Sigmoid colon (tissue), 4 donors: Measurements from ENCODE around the gene ADM2.

Experiments used
- EP300 ChIP-seq, 4 donors: sonication (generic); formaldehyde crosslinking; IDR thresholded peaks; one replicate each; pipeline ENCODE4 v1.6.1; 2017; ENCODE audit warnings: antibody characterized with exemption in 4 of 4
- POLR2A ChIP-seq, 2 donors: fragments of 450-650 bp; IDR thresholded peaks; one replicate each; pipeline ENCODE4 v1.6.1; 2016; ENCODE audit warnings: antibody characterized with exemption in 2 of 2, mild to moderate bottlenecking in 2 of 2, moderate library complexity in 2 of 2
- POLR2AphosphoS5 ChIP-seq, 4 donors: sonication (generic); formaldehyde crosslinking; IDR thresholded peaks; one replicate each; pipeline ENCODE4 v1.6.1; 2017; ENCODE audit warnings: antibody characterized with exemption in 4 of 4
- TF ChIP-seq, protein P1 (sequence below), 4 experiments: fragments of 450-650 bp in 3 of 4; fragments of 200-600 bp in 1 of 4; IDR thresholded peaks; one replicate each; pipeline ENCODE4 v1.5.1; 2016 to 2019; ENCODE audit warnings: antibody characterized with exemption in 4 of 4, mild to moderate bottlenecking in 3 of 4, moderate library complexity in 2 of 4

DNA sequence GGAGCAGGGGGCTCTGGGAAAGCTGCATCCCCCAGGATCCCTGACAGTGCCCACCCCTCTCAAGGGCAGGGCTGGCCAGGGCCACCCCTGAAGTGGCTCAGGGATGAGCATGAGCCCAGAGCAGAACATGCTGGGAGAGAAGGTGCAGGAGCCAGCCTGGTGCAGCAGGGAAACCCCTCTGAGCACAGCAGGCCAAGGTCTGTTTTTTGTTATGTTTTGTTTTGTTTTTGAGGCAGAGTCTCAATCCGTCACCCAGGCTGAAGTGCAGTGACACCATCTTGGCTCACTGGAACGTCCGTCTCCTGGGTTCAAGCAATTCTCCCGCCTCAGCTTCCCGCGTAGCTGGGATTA, 5.7 kb upstream of the ADM2 start:
- TF ChIP-seq, protein P1, sequence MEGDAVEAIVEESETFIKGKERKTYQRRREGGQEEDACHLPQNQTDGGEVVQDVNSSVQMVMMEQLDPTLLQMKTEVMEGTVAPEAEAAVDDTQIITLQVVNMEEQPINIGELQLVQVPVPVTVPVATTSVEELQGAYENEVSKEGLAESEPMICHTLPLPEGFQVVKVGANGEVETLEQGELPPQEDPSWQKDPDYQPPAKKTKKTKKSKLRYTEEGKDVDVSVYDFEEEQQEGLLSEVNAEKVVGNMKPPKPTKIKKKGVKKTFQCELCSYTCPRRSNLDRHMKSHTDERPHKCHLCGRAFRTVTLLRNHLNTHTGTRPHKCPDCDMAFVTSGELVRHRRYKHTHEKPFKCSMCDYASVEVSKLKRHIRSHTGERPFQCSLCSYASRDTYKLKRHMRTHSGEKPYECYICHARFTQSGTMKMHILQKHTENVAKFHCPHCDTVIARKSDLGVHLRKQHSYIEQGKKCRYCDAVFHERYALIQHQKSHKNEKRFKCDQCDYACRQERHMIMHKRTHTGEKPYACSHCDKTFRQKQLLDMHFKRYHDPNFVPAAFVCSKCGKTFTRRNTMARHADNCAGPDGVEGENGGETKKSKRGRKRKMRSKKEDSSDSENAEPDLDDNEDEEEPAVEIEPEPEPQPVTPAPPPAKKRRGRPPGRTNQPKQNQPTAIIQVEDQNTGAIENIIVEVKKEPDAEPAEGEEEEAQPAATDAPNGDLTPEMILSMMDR (IDR thresholded peaks at IDR 0.05): no peak
- no peak for TF ChIP-seq EP300 (IDR thresholded peaks at IDR 0.05)
- TF ChIP-seq POLR2A (IDR thresholded peaks at IDR 0.05): no peak
- TF ChIP-seq POLR2AphosphoS5 (IDR thresholded peaks at IDR 0.05): no peak
